ENCODE measurements around the gene TLK2. TPM values are rescaled to one million over a fixed set of nuclear protein-coding genes. Genes with fewer than 3 reads are reported as not detected.

Gene TLK2
- total RNA-seq, 1 donor from 2014 or later: 53.4 TPM

GRCh38 chr17:62562656-62563055 is 84.0 kb downstream of the TLK2 start:
- peaks cover 34% of the 10 kb centered on the region for H3K36me3 Mint-ChIP-seq
- H3K27ac Mint-ChIP-seq: no peak overlapping the region
- H3K9me3 Mint-ChIP-seq: no peaks in the 10 kb centered on the region
- no peaks in the 10 kb centered on the region for H3K4me1 Mint-ChIP-seq (ENCODE audit: unreplicated experiment)
- no peak overlapping the region for H3K4me3 Mint-ChIP-seq
- no peak for TF ChIP-seq CTCF (conservative IDR thresholded peaks at IDR 0.05)
- no peaks in the 10 kb centered on the region for H3K27me3 Mint-ChIP-seq
- no peak for DNase-seq (ENCODE audit: extremely low spot score, unreplicated experiment)

DNA sequence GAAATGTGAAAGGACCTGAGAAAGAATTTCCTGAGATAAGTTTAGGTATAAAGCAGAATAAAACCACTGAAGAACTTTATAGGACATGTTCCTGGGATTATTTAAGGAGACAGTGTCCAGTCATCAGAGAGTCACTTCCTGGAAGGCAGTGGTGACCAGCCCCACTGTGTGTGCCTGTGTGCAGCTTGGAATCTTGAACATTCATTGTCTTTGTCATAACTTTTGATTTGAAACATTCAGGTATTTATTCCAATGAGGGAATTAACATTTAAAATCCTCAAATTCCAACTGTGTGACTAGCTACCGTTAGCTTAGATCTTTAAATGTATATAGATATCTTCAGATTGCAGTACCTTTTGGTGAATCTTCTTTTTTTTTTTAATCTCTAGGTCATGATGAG is 87.2 kb downstream of the TLK2 start:
- no peak overlapping the region for H3K27ac Mint-ChIP-seq
- H3K4me3 Mint-ChIP-seq: no peak overlapping the region
- peaks cover 43% of the 10 kb centered on the region for H3K36me3 Mint-ChIP-seq
- no peaks in the 10 kb centered on the region for H3K9me3 Mint-ChIP-seq
- no peak for TF ChIP-seq CTCF (conservative IDR thresholded peaks at IDR 0.05)
- no peak for DNase-seq (ENCODE audit: extremely low spot score, unreplicated experiment)
- H3K4me1 Mint-ChIP-seq (ENCODE audit: unreplicated experiment): no peaks in the 10 kb centered on the region
- H3K27me3 Mint-ChIP-seq: no peaks in the 10 kb centered on the region

GRCh38 chr17:62566996-62567578 is 88.5 kb downstream of the TLK2 start:
- no peaks in the 10 kb centered on the region for H3K9me3 Mint-ChIP-seq
- H3K27me3 Mint-ChIP-seq: no peaks in the 10 kb centered on the region
- peaks cover 42% of the 10 kb centered on the region for H3K36me3 Mint-ChIP-seq
- H3K4me3 Mint-ChIP-seq: no peak overlapping the region
- no peak overlapping the region for H3K27ac Mint-ChIP-seq
- TF ChIP-seq CTCF (conservative IDR thresholded peaks at IDR 0.05): no peak
- no peaks in the 10 kb centered on the region for H3K4me1 Mint-ChIP-seq (ENCODE audit: unreplicated experiment)
- DNase-seq (ENCODE audit: extremely low spot score, unreplicated experiment): no peak

DNA sequence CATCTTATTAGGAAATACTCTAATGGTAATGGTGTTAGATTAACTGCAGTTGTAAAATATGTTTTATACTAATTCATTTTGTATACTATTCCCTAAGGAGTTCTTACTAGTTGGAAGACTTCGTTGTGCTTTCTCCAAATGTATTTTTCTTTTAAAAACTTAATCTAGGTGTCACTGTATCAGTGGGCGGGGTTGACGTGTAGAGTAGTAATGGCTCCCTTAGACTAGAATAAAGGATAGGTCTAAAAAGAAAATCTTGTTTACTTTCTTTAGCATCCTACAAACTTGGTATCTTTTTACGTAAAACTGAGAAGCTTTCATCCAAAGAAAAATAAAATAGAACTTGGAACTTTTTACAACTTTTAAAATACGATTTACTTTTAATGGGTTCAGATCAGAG is 93.9 kb downstream of the TLK2 start:
- Mint-ChIP-seq H3K4me1 (ENCODE audit: unreplicated experiment) (peaks cover 13% of the 10 kb centered on the region), H3K27me3 (no peaks in the 10 kb centered on the region), H3K27ac (no peak overlapping the region), H3K36me3 (peaks cover 27% of the 10 kb centered on the region), H3K9me3 (no peaks in the 10 kb centered on the region), H3K4me3 (no peak overlapping the region)
- TF ChIP-seq CTCF (conservative IDR thresholded peaks at IDR 0.05): no peak
- DNase-seq (ENCODE audit: extremely low spot score, unreplicated experiment): no peak

- no peaks in the 10 kb centered on the region for H3K27me3 Mint-ChIP-seq
- H3K4me3 Mint-ChIP-seq: no peak overlapping the region
- TF ChIP-seq CTCF (conservative IDR thresholded peaks at IDR 0.05): no peak
- H3K9me3 Mint-ChIP-seq: no peaks in the 10 kb centered on the region
- no peak for DNase-seq (ENCODE audit: extremely low spot score, unreplicated experiment)
- no peak overlapping the region for H3K27ac Mint-ChIP-seq
- H3K4me1 Mint-ChIP-seq (ENCODE audit: unreplicated experiment): peaks cover 13% of the 10 kb centered on the region
- H3K36me3 Mint-ChIP-seq: peaks cover 27% of the 10 kb centered on the region
These were observed 94.3 kb downstream of the TLK2 start for GRCh38 chr17:62572888-62573401.

All from type B pancreatic cell (in vitro differentiated cells).